ENCODE measurements around the gene ITGAD. TPM values are rescaled to one million over a fixed set of nuclear protein-coding genes. Genes with fewer than 3 reads are reported as not detected.

ITGAD gene
- total RNA-seq, 1 experiment from 2014 or later, result not detected

DNA sequence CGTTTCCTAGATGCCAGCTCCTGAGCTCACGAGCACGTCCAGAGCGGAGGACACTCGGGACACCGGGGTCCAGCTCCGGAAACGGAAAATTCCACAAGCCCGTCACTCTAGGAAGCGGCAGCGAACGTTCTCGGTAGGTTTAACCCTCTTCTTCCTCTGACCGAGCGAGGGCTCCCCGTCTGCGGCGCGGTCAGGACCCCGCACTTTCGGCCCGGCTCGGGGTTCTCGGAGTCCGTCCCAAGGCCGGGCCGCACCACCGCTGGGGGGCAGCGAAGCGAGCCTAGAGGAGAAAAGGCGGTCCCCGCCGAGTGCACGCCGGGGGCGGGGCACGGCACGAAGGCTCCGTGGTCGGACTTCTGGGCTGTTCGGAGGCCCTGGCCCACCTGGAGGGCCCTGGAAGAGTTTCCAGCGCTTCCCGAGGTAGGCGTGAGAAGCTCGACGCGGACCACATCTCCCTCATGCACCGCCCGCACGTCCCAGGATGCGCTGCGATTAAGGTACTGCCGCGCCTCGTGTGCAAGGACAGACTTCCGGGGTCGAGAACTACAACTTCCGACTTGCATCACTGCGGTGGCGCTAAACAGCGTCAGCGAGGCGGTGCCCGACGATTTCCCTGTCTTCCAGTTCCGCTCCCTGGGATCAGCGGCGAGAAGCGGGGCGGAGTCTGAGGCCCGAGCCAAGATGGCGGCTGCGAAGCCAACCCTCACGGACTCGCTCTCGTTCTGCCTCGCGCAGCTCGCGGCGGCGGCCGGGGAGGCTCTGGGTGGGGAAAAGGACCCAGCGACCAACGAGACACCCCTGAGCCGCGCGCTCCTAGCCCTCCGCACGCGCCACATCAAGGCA lies 65.9 kb downstream of the ITGAD start, which contains the start of gene ARMC5 (continued):
- TF ChIP-seq CREM (CRISPR knock-in tag; IDR thresholded peaks at IDR 0.05) (peak; percentile 78; the same call in 1 of the 2 replicates), ZNF317 (CRISPR knock-in tag; IDR thresholded peaks at IDR 0.05; ENCODE audit: borderline replicate concordance, low read depth) (no peak), ZBTB21 (CRISPR knock-in tag; IDR thresholded peaks at IDR 0.05; ENCODE audit: borderline replicate concordance) (peak; percentile 21; the same call in 1 of the 2 replicates), ATF1 (CRISPR knock-in tag; IDR thresholded peaks at IDR 0.05) (no peak), TEAD4 (CRISPR knock-in tag; IDR thresholded peaks at IDR 0.05) (peak; percentile 48; the same call in 1 of the 2 replicates), FOXK1 (CRISPR knock-in tag; IDR thresholded peaks at IDR 0.05) (peak; percentile 90), GRHL2 (CRISPR knock-in tag; IDR thresholded peaks at IDR 0.05; ENCODE audit: insufficient replicate concordance, severe bottlenecking) (no peak), MXD4 (CRISPR knock-in tag; IDR thresholded peaks at IDR 0.05; ENCODE audit: borderline replicate concordance) (no peak), CBFB (CRISPR knock-in tag; IDR thresholded peaks at IDR 0.05; ENCODE audit: low read depth) (no peak; the same call in 1 of the 2 replicates), KAT7 (CRISPR knock-in tag; IDR thresholded peaks at IDR 0.05; ENCODE audit: borderline replicate concordance) (peak; percentile 79; the same call in 1 of the 2 replicates), CREB1 (CRISPR knock-in tag; IDR thresholded peaks at IDR 0.05) (peak; percentile 56; the same call in 1 of the 2 replicates), ESRRA (CRISPR knock-in tag; IDR thresholded peaks at IDR 0.05; ENCODE audit: borderline replicate concordance) (peak; percentile 78; the same call in 1 of the 2 replicates), RELA (CRISPR knock-in tag; IDR thresholded peaks at IDR 0.05; ENCODE audit: borderline replicate concordance) (peak; percentile 72; the same call in 1 of the 2 replicates), MYBL2 (CRISPR knock-in tag; IDR thresholded peaks at IDR 0.05) (peak; percentile 79)
- TF ChIP-seq, protein P1, sequence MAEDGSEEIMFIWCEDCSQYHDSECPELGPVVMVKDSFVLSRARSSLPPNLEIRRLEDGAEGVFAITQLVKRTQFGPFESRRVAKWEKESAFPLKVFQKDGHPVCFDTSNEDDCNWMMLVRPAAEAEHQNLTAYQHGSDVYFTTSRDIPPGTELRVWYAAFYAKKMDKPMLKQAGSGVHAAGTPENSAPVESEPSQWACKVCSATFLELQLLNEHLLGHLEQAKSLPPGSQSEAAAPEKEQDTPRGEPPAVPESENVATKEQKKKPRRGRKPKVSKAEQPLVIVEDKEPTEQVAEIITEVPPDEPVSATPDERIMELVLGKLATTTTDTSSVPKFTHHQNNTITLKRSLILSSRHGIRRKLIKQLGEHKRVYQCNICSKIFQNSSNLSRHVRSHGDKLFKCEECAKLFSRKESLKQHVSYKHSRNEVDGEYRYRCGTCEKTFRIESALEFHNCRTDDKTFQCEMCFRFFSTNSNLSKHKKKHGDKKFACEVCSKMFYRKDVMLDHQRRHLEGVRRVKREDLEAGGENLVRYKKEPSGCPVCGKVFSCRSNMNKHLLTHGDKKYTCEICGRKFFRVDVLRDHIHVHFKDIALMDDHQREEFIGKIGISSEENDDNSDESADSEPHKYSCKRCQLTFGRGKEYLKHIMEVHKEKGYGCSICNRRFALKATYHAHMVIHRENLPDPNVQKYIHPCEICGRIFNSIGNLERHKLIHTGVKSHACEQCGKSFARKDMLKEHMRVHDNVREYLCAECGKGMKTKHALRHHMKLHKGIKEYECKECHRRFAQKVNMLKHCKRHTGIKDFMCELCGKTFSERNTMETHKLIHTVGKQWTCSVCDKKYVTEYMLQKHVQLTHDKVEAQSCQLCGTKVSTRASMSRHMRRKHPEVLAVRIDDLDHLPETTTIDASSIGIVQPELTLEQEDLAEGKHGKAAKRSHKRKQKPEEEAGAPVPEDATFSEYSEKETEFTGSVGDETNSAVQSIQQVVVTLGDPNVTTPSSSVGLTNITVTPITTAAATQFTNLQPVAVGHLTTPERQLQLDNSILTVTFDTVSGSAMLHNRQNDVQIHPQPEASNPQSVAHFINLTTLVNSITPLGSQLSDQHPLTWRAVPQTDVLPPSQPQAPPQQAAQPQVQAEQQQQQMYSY (CRISPR knock-in tag; IDR thresholded peaks at IDR 0.05), result peak; percentile 38; the same call in 1 of the 2 replicates
- TF ChIP-seq, protein P2, sequence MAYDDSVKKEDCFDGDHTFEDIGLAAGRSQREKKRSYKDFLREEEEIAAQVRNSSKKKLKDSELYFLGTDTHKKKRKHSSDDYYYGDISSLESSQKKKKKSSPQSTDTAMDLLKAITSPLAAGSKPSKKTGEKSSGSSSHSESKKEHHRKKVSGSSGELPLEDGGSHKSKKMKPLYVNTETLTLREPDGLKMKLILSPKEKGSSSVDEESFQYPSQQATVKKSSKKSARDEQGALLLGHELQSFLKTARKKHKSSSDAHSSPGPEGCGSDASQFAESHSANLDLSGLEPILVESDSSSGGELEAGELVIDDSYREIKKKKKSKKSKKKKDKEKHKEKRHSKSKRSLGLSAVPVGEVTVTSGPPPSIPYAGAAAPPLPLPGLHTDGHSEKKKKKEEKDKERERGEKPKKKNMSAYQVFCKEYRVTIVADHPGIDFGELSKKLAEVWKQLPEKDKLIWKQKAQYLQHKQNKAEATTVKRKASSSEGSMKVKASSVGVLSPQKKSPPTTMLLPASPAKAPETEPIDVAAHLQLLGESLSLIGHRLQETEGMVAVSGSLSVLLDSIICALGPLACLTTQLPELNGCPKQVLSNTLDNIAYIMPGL (CRISPR knock-in tag; IDR thresholded peaks at IDR 0.05), result peak; percentile 44; the same call in 1 of the 2 replicates
- TF ChIP-seq, protein P3, sequence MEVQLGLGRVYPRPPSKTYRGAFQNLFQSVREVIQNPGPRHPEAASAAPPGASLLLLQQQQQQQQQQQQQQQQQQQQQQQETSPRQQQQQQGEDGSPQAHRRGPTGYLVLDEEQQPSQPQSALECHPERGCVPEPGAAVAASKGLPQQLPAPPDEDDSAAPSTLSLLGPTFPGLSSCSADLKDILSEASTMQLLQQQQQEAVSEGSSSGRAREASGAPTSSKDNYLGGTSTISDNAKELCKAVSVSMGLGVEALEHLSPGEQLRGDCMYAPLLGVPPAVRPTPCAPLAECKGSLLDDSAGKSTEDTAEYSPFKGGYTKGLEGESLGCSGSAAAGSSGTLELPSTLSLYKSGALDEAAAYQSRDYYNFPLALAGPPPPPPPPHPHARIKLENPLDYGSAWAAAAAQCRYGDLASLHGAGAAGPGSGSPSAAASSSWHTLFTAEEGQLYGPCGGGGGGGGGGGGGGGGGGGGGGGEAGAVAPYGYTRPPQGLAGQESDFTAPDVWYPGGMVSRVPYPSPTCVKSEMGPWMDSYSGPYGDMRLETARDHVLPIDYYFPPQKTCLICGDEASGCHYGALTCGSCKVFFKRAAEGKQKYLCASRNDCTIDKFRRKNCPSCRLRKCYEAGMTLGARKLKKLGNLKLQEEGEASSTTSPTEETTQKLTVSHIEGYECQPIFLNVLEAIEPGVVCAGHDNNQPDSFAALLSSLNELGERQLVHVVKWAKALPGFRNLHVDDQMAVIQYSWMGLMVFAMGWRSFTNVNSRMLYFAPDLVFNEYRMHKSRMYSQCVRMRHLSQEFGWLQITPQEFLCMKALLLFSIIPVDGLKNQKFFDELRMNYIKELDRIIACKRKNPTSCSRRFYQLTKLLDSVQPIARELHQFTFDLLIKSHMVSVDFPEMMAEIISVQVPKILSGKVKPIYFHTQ (CRISPR knock-in tag; IDR thresholded peaks at IDR 0.05), result no peak
- TF ChIP-seq, protein P4, sequence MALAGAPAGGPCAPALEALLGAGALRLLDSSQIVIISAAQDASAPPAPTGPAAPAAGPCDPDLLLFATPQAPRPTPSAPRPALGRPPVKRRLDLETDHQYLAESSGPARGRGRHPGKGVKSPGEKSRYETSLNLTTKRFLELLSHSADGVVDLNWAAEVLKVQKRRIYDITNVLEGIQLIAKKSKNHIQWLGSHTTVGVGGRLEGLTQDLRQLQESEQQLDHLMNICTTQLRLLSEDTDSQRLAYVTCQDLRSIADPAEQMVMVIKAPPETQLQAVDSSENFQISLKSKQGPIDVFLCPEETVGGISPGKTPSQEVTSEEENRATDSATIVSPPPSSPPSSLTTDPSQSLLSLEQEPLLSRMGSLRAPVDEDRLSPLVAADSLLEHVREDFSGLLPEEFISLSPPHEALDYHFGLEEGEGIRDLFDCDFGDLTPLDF (CRISPR knock-in tag; IDR thresholded peaks at IDR 0.05), result peak; percentile 32; the same call in 1 of the 2 replicates
- TF ChIP-seq, protein P5, sequence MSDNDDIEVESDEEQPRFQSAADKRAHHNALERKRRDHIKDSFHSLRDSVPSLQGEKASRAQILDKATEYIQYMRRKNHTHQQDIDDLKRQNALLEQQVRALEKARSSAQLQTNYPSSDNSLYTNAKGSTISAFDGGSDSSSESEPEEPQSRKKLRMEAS (CRISPR knock-in tag; IDR thresholded peaks at IDR 0.05), result peak; percentile 97
- TF ChIP-seq, protein P6, sequence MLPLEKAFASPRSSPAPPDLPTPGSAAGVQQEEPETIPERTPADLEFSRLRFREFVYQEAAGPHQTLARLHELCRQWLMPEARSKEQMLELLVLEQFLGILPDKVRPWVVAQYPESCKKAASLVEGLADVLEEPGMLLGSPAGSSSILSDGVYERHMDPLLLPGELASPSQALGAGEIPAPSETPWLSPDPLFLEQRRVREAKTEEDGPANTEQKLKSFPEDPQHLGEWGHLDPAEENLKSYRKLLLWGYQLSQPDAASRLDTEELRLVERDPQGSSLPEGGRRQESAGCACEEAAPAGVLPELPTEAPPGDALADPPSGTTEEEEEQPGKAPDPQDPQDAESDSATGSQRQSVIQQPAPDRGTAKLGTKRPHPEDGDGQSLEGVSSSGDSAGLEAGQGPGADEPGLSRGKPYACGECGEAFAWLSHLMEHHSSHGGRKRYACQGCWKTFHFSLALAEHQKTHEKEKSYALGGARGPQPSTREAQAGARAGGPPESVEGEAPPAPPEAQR (CRISPR knock-in tag; IDR thresholded peaks at IDR 0.05), result no peak
- TF ChIP-seq, protein P7, sequence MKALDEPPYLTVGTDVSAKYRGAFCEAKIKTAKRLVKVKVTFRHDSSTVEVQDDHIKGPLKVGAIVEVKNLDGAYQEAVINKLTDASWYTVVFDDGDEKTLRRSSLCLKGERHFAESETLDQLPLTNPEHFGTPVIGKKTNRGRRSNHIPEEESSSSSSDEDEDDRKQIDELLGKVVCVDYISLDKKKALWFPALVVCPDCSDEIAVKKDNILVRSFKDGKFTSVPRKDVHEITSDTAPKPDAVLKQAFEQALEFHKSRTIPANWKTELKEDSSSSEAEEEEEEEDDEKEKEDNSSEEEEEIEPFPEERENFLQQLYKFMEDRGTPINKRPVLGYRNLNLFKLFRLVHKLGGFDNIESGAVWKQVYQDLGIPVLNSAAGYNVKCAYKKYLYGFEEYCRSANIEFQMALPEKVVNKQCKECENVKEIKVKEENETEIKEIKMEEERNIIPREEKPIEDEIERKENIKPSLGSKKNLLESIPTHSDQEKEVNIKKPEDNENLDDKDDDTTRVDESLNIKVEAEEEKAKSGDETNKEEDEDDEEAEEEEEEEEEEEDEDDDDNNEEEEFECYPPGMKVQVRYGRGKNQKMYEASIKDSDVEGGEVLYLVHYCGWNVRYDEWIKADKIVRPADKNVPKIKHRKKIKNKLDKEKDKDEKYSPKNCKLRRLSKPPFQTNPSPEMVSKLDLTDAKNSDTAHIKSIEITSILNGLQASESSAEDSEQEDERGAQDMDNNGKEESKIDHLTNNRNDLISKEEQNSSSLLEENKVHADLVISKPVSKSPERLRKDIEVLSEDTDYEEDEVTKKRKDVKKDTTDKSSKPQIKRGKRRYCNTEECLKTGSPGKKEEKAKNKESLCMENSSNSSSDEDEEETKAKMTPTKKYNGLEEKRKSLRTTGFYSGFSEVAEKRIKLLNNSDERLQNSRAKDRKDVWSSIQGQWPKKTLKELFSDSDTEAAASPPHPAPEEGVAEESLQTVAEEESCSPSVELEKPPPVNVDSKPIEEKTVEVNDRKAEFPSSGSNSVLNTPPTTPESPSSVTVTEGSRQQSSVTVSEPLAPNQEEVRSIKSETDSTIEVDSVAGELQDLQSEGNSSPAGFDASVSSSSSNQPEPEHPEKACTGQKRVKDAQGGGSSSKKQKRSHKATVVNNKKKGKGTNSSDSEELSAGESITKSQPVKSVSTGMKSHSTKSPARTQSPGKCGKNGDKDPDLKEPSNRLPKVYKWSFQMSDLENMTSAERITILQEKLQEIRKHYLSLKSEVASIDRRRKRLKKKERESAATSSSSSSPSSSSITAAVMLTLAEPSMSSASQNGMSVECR (CRISPR knock-in tag; IDR thresholded peaks at IDR 0.05; ENCODE audit: borderline replicate concordance), result peak; percentile 44; the same call in 1 of the 2 replicates
